GM18951 (cell line): ENCODE data around the gene LRRC71.

ENCODE experiments used
- POLR2A ChIP-seq: IDR thresholded peaks from 4 replicates; pipeline ENCODE4 v1.6.1; 2011; ENCODE audit warnings: mild to moderate bottlenecking; ENCODE audit not compliant: insufficient read length, insufficient read depth; ENCODE audit errors: extremely low read depth
- in situ Hi-C: fragments of 300-500 bp; cut with MboI; formaldehyde crosslinking; loops from one replicate; pipeline ENCODE4 v1.12.0; 2022; ENCODE audit warnings: low sequenced_read_pairs, mixed read lengths, inconsistent platforms; ENCODE audit not compliant: unreplicated experiment

LRRC71 gene

DNA sequence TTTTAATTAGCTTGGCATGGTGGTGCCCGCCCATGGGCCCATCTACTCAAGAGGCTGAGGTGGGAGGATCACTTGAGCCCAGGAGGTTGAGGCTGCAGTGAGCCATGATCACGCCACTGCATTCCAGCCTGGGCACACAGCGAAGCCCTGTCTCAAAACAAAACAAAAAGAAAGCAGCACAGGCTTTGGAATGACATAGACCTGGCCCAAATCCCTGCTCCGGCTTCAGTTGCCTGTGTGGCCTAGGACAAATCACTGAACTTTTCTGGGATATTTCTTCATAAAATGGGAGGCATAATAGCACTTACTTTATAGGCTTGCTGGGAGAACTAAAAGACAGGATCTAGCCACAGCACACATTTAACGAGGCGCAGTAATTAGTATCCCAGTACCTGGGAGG lies 24.5 kb upstream of the LRRC71 start:
- in situ Hi-C loops = no loop called here
- TF ChIP-seq POLR2A = no peak

DNA sequence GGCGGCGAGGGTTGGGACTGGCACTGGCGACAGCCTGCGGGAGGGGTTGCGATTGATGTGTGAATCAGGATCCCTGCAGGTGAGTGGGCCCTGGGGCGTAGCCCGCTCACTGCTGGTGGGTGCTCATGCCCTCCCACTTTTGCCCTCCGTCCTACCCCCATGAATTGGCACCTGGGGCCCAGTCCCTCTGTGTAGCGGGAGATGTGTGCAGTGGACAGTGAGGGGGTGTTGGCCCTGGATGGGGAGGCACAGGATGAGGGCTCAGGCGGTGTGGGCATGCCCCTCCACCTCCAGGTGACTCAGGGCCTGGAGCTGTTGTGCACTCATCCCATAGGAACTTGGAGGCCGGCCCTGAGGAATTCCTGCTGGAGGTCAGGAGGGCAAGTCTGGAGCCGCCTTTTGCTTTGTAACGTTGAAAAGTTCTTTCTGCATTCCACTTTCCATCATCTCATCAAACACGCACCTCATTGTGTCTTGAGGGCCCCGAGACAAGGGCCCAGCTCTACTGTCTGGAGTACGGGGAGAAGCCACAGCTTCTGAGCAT lies 23.9 kb upstream of the LRRC71 start:
- in situ Hi-C loops = no loop called here
- no peak for TF ChIP-seq POLR2A

GRCh38 chr1:156897078-156897825 lies 23.2 kb upstream of the LRRC71 start:
- in situ Hi-C loops = no loop called here
- no peak for TF ChIP-seq POLR2A

DNA sequence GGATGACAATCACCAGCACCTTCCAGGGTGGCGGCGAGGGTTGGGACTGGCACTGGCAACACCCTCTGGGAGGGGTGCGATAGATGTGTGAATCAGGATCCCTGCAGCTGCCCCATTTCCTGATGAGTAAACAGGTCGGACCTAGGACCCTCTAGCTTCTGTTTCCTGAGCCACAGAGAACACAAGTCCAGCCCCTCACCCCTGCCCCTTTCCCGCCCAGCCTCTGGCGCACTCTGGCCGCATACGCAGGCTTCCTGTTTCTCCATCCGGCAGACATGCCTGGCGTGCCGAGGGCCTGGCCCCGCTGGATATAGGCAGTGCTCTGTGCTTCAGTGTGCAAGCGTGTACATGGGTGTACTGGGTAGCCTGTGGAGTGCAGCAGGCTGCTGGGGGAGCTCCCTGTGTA lies 22.3 kb upstream of the LRRC71 start:
- in situ Hi-C loops = no loop called here
- no peak for TF ChIP-seq POLR2A

DNA sequence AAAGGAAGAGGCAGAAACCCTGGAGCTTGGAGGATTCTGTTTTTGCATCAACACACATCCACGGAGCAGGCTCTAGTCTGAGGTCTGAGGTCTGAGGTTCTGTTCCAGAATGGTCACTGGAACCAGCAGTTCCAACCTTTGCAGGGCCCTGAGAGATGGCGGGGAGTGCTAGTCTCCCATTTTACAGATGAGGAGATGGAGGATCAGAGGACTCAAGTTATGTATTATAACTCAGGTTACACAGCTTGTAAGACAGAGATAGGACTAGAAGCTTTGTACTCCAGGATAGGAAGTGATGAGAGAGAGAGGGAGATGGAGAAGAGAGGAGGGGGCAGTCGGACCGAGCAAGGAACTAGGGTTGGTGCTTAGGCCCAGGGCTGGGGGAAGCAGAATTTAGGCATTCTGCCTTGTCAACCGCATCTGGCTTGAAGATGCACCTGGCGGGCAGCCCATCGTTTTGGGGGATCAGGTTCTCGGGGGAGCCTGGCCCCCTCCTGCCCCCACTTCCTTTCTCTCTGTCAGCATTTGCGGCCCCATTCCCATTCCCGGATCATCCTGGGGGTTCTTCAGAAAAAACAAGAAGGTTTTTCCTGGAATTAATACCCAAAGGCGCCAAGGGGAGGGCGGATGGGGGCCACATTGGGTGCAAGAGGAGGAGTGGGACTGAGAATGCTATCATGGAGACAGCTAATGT lies 21.3 kb upstream of the LRRC71 start:
- in situ Hi-C loops = no loop called here
- no peak for TF ChIP-seq POLR2A

GRCh38 chr1:156899956-156900718 lies 20.3 kb upstream of the LRRC71 start:
- no peak for TF ChIP-seq POLR2A
- in situ Hi-C loops = no loop called here

GRCh38 chr1:156900896-156901589 lies 19.4 kb upstream of the LRRC71 start:
- in situ Hi-C loops = no loop called here

GRCh38 chr1:156901590-156901900 lies 18.9 kb upstream of the LRRC71 start:
- no peak for TF ChIP-seq POLR2A
- in situ Hi-C loops = no loop called here

More at GRCh38 chr1:156900896-156901589, 19.4 kb upstream of the LRRC71 start:
- no peak for TF ChIP-seq POLR2A

DNA sequence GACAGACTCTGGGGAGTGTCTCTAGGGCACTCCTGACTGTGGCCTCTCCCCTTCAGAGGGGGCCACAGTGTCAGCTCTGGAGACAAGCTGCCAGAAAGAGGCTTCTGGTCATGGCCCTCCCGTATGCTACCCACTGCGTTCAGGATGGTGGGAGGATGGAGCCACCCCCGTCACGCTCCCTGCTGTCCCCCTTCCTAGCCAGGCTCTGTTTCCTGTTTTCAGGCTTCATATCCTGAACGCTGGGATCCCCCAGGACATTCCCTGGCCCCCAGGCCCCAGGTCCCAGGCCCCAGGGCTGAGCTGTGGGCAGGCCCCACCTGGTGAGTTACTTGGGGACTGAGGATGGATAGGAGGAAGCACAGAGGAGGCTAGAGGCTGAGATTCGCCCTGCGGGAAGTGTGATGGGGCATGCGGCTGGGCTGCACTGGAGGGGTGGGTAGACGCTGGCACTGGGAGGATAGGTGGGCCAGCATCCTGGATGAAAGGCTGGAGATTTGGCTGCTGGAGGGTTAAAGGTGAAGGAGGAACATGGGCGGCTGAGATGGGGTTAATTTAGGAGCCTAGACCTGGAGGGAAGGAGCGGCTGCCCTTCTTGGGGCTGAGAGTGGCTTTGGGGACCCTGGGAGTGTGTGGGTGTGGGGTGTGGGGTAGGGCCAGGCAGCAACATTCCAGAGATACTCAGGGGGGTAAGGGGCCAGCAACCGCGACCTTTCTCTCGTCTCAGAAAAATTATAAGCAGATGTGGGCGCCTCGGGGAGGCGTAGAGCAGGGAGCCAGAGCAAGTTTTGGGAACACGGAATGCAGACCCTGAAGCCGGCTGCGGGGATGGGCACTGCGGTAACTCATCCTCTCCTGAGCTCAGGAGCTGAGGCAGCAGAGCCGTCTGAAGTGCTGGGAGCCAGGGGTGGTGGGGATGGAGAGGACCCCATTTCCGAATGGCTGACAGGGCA lies 18.2 kb upstream of the LRRC71 start:
- TF ChIP-seq POLR2A = no peak
- in situ Hi-C loops = no loop called here

DNA sequence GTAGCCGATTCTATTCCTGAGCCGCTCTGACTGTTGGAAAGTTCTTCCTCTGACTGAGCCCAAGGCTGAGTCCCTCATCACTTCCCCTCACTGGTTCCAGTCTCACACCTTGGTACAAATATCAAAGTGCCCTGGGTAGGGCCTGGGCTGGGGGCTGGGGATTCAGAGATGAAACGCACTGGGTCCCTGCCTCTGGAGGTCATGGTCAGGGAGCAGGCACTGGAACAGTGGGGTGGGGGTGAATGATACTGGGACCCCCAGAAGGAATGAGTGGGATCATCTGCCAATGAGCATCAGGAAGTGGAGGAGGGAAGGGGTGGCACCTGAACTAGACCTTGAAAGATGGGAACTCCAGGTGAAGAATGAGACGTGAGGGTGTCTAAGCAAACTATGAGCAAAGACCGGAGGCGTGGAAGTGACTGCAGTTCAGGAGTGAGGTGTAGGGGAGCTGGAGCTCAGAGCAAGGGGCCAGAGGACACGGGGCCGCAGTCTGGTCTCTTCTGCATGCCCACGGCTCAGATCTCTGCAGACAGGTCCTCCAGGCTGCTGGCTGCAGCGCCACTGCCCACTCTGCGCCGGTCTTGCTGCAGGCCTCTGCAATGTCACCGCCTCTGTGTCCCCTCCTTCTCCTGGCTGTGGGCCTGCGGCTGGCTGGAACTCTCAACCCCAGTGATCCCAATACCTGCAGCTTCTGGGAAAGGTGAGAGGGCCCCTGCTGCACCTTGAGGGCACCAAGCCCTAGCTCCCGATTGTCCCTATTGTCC lies 16.9 kb upstream of the LRRC71 start:
- in situ Hi-C loops = no loop called here
- no peak for TF ChIP-seq POLR2A

- TF ChIP-seq POLR2A = no peak
- in situ Hi-C loops = no loop called here
These were observed 16.1 kb upstream of the LRRC71 start for GRCh38 chr1:156904187-156904959.
